ENCODE data around the gene LLPH.
"Not testable (repeated sequence)": the region's sequence is repeated elsewhere in the genome, so short reads cannot be mapped to it uniquely, and the experiment has no call there.

The LLPH gene

GRCh38 chr12:66130267-66131066, at the start of gene LLPH:
Gene LLPH, minus strand, starts transcription at chr12:66130750. Its CDS starts 1,644 bp downstream, at chr12:66129106.
- DNase-seq (ENCODE audit: low read depth in 2 of 2), result peak; percentile 84

GRCh38 chr12:66176105-66176900, 45.8 kb upstream of the LLPH start:
- DNase-seq (ENCODE audit: low read depth in 2 of 2), result no peak

GRCh38 chr12:66174391-66175325, 44.1 kb upstream of the LLPH start:
- not testable (repeated sequence) for DNase-seq (ENCODE audit: low read depth in 2 of 2)

- DNase-seq (ENCODE audit: low read depth in 2 of 2), result no peak
Measured at GRCh38 chr12:66170606-66171005, 40.1 kb upstream of the LLPH start.

GRCh38 chr12:66169221-66170170, 38.9 kb upstream of the LLPH start, which contains the start of gene TMBIM4:
Gene TMBIM4, minus strand, starts transcription at chr12:66169996. Its CDS starts 45 bp downstream, at chr12:66169951.
- peak; percentile 75 to 84 for DNase-seq (ENCODE audit: low read depth in 2 of 2)

GRCh38 chr12:66168410-66168809, 37.9 kb upstream of the LLPH start:
- DNase-seq (ENCODE audit: low read depth in 2 of 2), result no peak

GRCh38 chr12:66166561-66166960, 36.0 kb upstream of the LLPH start:
- no peak for DNase-seq (ENCODE audit: low read depth in 2 of 2)

GRCh38 chr12:66165141-66165540, 34.6 kb upstream of the LLPH start:
- no peak for DNase-seq (ENCODE audit: low read depth in 2 of 2)

GRCh38 chr12:66164349-66164821, 33.8 kb upstream of the LLPH start:
- DNase-seq (ENCODE audit: low read depth in 2 of 2), result no peak

GRCh38 chr12:66163289-66163688, 32.7 kb upstream of the LLPH start:
- DNase-seq (ENCODE audit: low read depth in 2 of 2), result no peak

GRCh38 chr12:66162701-66163100, 32.2 kb upstream of the LLPH start:
- DNase-seq (ENCODE audit: low read depth in 2 of 2), result no peak

GRCh38 chr12:66160704-66161103, 30.2 kb upstream of the LLPH start:
- DNase-seq (ENCODE audit: low read depth in 2 of 2), result no peak

GRCh38 chr12:66159123-66159522, 28.6 kb upstream of the LLPH start:
- no peak for DNase-seq (ENCODE audit: low read depth in 2 of 2)

GRCh38 chr12:66156654-66157053, 26.1 kb upstream of the LLPH start:
- no peak for DNase-seq (ENCODE audit: low read depth in 2 of 2)

- no peak for DNase-seq (ENCODE audit: low read depth in 2 of 2)
Measured at GRCh38 chr12:66154776-66155175, 24.2 kb upstream of the LLPH start.

GRCh38 chr12:66152732-66153131, 22.2 kb upstream of the LLPH start:
- DNase-seq (ENCODE audit: low read depth in 2 of 2), result no peak

GRCh38 chr12:66149702-66150398, 19.3 kb upstream of the LLPH start:
- DNase-seq (ENCODE audit: low read depth in 2 of 2), result no peak

- DNase-seq (ENCODE audit: low read depth in 2 of 2), result no peak
Measured at GRCh38 chr12:66144791-66145754, 14.5 kb upstream of the LLPH start.

- no peak for DNase-seq (ENCODE audit: low read depth in 2 of 2)
Measured at GRCh38 chr12:66143868-66144267, 13.3 kb upstream of the LLPH start.
